ENCODE data around the gene SP110.
"Not testable (repeated sequence)": the region's sequence is repeated elsewhere in the genome, so short reads cannot be mapped to it uniquely, and the experiment has no call there.

SP110 gene

DNA sequence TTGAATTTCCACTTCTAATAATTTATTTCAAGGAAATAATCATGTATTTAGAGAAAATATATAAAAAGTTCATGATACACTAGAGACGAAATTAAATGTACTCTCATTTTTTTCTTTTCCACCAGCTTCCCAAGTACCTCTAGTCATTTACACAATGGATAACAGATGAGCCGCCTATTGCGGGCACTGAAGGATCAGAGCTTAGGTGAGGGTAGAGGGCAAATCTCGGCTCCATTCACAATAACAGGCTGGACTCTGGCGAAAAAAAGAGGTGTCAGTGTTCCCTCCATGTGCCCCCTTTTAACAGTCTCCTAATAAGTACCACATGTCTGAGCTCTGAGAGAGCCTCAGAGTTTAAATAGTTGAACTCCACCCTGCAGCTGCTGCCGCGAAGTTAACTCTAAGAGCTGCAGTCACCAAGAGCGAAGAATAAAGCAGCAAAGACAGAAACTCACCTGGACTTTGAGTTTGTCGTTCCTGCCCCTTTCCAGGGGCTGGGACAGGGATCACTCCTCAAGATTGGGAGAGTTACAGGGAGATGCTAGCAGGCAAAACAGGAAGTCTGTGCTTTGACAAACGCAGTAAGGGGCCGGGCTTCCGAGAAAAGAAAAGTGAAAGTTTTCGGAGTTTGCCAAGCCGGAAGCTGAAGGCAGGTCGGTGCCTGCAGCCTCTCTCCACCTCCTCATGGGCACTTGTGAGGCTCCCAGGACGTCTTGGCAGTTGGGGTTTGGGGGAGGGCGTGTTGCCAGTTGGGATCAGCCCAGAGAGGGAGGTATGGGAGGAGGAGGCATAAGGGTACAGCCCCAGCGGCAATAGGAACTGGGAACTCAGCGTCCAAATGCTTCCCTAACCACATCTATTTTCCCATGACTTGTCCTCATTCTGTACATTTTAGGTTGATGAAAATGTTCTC lies at the start of gene SP110:
SP110 (minus strand) TSS at position 566 of the 913 bp plus-strand sequence. CDS start 3,057 bp downstream, outside the sequence.
- peak in 51 of 56 donors; percentile 6 to 74 (median 43) for DNase-seq

DNA sequence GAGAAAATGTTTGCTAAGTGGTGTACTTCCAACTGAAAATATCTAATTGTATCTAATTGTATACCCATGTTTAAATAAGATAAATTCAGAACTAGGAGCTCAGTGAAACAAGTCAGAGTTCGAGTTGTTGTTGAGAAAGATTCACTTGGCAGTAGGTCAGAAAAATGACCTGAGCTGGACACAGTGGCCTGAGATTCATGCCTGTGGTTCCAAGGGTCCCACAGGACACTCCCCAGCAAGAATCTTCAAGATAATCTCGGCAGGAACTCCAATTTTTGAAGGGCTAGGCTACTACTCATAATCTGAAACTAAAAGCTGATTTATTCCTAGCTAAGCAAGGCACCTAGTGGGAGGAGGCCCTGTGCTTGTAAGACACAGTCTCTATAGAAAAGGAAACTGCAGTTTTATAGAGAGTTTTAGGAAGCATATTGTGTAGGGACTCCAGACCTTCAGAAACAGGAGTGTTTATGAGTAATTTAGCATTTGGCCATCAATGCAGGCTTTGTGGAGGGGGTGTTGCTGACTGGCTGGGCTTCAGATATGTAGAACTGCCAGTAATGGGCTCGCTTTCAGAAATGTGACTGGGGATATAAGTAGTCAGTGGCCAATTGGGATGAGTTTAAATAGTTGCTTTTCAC lies 48.9 kb upstream of the SP110 start:
- DNase-seq, result no peak

DNA sequence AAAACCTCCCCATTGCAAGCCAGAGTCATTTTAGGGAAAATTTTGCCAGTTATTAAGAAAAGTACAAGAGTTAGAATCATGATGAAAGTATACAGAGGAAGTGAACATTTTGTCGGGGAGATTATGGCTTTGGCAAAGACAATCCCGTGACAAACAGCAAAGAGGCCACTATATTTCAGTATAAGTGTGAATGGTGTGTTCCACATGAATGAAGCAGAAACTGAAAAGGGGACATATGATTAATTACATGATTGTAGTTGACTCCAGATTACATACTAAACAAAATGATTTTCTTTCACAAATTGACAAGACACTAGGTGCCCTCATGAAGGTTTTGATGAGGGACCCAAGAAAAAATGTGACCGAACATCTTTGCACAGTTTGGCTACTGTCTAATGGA lies 47.8 kb upstream of the SP110 start:
- no peak for DNase-seq

DNA sequence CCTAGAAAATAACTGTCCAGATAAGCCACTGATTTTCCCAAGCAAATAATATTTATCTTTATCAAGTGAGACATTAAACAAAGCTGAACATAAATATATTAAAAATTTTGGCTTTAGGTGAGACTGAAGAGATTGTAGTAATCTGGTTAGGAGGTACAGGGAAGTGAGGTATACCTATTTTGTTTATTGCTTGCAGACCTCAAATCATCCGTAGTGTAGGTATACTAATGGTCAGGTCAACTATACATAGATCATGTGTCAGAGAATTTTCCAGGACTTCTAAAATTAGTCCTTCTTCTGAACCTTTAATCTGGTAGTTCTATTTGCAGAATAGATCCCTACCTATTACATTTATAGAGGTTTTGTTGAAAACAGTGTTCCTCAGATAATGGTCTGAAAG lies 47.3 kb upstream of the SP110 start:
- DNase-seq, result no peak

DNA sequence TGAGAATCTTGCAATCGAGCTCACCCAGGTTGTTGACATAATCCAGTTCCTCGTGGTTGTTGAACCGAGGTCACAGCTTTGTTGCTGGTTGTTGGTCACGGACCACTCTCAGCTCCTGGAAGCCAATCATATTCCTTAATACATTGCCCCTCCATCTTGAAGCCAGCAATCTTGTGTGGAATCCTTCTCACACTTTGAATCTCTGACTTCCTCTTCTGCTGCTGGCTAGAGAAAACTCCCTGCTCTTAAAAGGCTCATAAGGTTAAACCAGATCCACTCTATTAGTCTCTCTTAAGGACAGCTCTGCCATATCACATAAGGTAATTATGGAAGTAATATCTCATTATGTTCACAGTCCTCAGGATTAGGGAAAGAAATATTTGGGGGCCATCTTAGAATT lies 46.9 kb upstream of the SP110 start:
- no peak for DNase-seq

DNA sequence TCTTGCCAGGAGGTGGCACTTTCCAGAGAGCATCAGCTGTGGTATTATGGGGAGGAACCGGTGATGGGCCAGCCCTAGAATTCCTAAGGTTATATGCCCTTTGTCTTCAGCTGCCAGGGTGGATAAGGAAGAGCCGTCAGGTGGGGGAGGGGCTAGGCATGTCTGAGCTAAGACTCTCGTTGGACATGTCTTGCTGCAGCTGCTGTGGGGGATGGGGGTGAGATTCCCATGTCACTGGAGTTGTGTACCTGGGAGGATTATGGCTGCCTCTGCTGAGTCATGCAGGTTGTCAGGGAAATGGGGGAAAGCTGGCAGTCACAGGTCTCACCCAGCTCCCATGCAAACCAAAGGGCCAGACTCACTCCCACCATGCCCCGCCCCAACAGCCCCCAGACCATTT lies 45.2 kb upstream of the SP110 start:
- DNase-seq, result not testable (repeated sequence)

DNA sequence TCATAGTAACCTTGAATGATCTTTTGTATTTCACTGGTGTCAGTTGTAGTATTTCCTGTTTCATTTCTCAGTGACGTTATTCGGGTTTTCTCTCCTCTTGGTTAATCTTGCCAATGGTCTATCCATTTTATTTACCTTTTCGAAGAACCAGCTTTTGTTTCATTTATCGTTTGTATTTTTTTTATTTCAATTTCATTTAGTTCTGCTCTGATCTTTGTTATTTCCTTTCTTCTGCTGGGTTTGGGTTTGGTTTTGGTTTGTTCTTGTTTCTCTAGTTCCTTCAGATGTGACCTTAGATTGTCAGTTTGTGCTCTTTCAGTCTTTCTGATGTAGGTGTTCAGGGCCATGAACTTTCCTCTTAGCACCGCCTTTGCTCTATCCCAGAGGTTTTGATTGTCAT lies 42.5 kb upstream of the SP110 start:
- DNase-seq, result no peak

DNA sequence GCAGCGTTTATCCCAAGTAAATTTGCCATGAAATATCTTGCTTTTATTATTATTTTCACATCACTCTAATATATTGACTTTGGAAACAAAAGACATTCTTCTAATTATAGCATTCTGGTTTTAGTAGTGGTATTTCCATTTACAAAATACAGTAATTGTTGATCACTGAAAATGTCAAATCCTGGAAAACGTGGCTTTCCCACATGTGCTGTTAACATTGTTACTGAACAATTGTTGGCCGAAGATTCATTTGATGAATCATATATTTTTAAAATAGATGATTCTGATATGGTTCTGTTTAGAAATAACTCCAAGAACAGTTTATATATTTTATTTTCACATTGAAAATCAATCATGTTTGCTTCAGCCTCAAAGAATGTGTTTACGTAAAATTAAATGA lies 38.7 kb upstream of the SP110 start:
- DNase-seq, result no peak

DNA sequence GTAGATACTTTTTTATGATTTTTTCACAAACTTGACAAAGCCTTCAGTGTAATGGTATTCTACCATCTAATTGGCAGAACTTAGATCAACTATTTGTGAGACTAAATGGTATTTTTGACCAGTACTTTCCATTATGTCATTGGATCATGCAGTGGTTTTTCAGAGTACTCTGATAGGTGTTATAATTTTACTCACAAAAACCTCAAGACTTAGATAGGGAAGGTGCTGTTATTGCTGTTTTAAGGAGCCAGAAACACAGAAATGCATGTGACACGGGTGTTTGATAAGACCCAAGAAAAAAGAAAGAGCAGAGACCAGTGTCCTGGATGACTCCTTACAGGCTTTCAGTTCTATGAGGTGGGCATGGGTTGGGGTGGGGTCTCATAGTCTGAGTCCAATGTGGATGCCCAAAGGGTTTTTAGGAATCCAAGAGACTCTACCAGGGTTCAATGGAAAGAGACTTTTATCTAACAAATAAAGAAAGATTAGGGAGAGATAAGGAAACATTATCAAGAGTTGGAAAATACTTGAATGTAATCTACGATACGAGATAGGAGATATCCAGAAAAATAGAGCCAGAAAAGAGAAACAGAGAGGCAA lies 37.0 kb upstream of the SP110 start:
- no peak for DNase-seq

DNA sequence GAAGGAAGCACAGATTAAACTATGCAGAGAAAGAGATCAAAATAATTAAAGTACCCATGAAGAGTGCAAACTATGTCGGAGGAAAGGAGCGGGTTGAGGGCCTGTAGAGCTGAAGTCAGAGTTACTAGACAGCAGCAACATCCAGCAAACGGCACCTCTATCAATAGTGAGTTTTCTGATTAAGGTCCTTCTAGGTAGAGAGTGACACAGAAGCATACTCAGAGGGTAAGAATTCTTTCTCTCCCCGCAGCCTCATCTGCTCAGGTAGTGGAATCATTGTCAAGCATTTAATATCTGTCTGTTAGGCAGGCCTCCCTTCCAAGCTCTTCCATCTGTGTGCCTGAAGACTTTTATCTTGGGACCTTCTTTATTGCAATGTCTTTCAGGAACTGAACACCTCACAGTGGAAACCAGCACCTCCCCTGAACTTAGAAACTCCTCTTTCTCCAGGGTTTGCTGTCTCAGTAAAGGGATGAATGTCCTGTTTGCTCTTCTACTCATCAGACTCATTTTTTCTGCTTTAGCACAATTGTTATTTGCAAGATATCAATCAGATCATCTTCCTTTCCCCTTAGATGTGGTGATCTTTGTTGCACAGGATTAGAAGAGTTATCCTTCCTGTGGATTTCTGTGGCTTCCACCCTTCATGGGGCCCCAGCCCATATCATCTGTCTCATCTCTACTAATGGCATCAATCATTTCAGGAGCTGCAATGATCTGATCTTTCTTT lies 34.5 kb upstream of the SP110 start:
- DNase-seq, result no peak

DNA sequence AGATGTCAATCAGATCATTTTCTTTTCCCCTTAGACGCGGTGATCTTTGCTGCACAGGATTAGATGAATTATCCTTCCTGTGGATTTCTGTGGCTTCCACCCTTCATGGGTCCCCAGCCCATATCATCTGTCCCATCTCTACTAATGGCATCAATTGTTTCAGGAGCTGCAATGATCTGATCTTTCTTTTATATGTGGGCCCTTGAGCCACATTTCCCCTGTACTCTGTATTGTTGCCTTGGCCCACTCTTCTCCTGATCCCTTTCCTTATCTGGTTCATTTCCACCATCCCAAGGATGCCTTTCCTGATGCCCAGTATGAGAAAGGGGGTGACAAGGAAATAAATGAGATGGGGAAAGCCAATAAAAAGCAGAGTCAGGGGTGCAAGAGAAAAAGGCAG lies 30.4 kb upstream of the SP110 start:
- DNase-seq, result no peak

DNA sequence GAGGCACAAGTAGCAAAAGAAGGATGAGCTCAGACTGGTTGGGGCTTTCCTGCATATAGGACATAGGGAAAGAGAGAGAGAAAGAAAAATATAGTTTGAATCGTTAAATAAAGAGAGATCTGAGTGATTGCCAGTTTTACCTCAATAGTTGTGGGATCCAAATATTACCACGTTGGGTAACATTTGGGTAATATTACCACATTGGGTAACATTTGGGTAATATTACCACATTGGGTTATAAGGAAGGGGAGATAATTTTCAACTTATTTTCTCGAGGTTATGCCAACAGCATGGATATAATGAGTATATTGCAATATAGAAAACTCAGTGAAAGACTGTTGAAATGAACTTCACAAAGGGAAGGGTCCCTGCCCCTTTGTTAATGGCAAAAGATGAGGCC lies 26.4 kb upstream of the SP110 start:
- DNase-seq, result no peak

DNA sequence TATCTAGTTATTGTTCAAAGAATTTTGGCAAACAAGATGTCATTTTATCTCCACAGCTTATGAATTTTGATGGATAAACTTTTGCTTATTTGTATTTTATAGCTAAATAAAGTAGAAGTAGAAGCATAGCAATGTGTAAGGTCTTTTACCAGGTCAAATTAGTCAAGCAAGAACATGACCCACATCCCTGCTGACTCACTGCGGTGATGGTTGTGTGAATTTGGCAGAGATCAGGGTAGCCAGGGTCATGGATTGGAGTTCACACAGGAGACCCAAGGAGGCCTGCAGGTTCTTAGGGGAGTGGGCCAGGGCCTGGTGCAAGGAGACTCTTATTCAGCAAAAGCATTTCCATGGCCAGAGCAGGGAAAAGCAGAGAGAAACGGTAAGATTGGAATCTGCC lies 24.4 kb upstream of the SP110 start:
- DNase-seq, result no peak

DNA sequence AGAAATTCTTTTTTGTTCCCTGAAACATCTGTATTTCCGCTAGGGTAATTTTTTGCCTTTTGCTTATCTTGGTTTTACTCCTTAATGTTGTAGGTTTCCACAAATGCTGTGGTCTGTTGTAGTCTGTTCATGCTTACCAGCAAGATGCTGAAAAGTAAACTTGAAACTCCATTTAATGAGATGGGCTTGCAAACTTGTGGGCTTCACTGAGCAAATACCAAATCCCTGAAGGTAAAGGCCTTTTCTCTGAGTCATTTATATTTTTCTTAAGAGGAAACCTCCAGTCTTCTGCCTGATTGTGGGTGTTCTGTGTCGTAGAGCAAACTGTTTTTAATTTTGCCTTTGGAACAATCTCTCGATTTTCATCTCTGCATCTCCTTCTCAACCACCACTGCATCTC lies 15.1 kb upstream of the SP110 start:
- no peak for DNase-seq

DNA sequence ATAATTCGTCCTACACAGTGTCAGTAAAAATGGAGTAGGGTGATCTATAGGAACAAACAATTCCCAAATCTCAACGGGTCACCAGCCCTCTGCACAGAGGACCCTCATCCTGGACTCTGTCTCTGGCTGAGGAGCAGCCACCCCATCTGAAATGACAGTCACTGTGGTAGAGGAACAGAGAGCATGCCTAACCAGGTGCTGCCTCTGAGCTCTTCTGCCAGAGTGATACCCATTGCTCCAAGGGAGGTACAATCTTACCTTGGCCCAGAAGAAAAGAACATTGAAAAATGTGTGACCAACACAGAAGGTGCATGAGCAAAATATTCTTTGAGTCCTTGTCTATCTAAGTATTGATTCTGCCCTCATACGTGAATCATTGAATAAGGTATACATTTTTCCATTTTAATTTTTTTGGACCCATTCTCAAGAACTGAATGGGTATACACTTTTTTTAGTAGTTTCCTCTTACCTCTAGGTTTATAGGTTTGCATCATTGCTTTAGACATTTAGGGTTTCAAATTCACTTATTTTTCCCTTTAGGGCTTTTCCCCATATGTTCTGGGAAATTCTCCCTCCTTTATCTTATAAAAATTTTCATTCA lies 14.4 kb upstream of the SP110 start:
- no peak for DNase-seq

DNA sequence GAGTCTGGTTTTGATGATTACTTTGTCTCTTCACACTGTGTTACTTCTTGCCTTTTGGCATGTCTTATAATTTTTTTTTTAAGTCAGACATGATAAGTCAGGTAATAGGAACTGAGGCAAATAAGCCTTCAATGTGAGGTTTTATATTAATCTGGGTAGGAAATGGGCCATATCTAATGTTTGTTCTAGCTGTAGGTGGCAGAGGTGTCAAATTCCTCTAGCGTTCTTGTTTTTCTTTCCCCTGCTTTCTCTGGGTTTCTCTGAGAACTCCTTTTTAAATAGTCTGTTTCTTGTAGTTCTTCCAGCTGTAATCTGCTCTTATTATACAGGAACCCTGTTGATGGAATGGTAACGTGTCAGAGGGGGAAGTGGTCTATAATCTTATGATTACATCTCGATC lies 11.5 kb upstream of the SP110 start:
- no peak for DNase-seq

DNA sequence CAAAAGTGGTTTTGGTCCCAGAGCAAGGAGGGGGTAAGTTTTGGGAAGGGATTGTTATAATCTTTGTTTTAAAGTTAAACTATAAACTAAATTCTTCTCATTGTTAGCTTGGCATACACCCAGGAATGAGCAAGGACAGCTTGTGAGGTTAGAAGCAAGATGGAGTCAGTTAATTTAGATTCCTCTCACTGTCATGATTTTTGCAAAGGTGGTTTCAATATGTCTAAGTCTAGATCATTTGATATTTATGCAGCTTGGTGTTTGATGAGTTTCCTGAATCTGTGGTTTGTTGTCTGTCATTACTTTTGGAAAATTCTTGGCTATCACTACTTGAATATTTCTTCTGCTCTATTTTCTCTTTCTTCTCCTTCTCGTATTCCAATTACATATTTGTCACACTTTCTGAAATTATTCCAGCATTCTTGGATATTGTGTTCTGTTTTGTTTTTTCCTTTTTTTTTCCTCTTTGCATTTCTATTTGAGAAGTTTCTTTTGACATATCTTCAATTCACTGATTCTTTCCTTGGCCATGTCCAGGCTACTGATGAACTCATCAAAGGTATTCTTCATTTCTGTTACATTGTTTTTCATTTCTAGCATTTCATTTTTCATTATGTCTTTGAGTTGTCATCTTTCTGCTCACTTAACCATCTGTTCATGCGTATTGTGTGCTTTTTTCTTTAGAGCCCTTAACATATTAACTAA lies 10.9 kb upstream of the SP110 start:
- no peak for DNase-seq

DNA sequence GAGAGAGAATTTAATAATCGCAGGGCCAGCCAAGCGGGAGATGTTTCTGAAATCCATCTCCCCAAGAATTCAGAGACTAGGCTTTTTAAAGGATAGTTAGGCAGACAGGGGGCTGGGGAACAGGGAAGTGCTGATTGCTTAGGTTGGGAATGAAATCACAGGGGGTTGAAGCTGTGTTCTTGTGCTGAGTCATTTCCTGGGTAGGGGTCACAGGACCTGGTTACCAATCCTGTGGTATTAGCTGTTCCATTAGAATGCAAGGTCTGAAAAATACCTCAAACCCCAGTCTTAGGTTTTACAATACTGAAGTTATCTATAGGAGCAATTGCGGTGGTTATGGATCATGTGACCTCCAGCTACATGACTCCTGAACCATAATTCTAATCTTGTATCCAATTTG lies 10.3 kb upstream of the SP110 start:
- DNase-seq, result no peak

DNA sequence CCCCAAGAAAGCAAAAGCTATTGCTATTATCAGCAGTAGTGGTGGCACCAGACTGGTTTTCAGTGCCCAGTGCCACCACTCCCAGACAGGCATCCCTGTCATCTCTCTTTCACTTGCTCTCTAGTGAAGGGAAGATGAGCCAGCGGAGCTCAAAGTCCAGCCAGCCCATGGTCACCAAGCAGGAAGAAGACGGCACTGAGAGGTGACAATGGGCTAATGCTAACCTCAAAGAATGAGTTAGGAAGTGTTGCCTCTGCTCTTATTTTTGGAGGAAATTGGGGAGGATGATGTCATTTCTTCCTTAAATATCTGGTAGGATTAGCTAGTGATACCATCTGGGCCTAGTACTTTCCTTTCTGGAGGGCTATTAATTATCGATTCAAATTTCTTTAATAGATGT lies 7.4 kb upstream of the SP110 start:
- no peak for DNase-seq

DNA sequence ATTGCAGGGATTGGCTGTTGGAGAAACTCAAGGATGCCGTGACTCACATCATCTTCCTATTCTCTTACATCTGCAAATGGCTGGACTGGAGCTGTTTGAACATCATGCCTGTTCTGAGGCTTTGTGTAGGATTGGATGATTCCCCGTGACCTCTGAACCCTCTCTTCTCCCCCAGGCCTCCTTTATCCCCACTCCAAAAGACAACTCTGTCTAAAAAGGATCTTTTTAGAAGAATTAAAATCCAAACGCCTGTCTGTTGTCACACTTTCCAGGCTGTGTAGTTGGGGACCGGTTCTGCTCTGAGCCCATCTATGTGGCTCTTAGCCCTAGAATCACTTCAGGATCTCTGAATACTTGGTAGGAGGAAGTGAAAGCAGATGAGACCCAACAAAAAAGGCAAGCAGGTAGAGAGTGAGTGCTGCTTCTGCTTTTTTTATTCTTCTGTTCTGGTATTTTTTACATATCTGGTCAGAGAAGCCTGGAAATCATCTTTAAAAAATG lies 6.3 kb upstream of the SP110 start:
- no peak for DNase-seq

DNA sequence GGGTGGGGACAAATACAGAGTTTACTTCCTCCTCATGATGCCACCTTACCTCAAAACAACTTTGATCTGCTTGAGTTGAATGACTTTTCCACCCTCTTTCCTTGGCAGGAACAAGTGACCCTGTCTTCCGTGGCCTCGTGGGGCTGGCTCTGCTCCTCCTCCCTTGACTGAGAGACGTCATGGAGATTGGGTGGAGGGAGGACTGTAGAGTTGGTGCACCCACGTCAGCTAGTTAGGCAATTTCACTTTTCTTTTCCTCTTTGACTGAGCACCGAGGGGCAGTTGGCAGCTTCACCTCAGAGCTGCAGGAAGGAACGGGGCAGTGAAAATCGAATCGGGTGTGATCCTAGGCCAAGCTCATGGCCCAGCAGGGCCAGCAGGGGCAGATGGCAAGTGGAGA lies 5.7 kb upstream of the SP110 start, which contains the start of gene SP140:
SP140 (plus strand) TSS at position 251 of the 400 bp plus-strand sequence; CDS start at position 360, 109 bp downstream.
- peak in 15 of 56 donors; percentile 2 to 25 (median 4) for DNase-seq

All from nucleus accumbens (tissue), 56 donors.